Prostate gland (tissue), 2 donors: Measurements from ENCODE around the gene PIAS3. TPM values are rescaled to one million over a fixed set of nuclear protein-coding genes. Genes with fewer than 3 reads are reported as not detected.

Source experiments
- DNase-seq: peaks from one replicate; pipeline ENCODE4 v3.0.0-alpha.2; 2019; ENCODE audit warnings: low spot score
- H3K27ac ChIP-seq, 2 donors: fragments of 200-600 bp; sonication (generic); 2 replicates each; pipeline ENCODE4 v1.5.1; 2017 to 2019
- H3K27me3 ChIP-seq: fragments of 200-600 bp; sonication (generic); replicated peaks from 2 replicates; pipeline ENCODE4 v1.5.1; 2019; ENCODE audit not compliant: insufficient read depth
- H3K36me3 ChIP-seq, 2 donors: fragments of 200-600 bp; sonication (generic); 1 replicate in 1 of 2; 2 replicates in 1 of 2; pipeline versions ENCODE4 v1.5.1 to v1.8.1; 2017 to 2019
- H3K4me1 ChIP-seq: fragments of 200-600 bp; sonication (generic); replicated peaks from 2 replicates; pipeline ENCODE4 v1.5.1; 2019
- H3K4me3 ChIP-seq, 2 donors: fragments of 200-600 bp; sonication (generic); 2 replicates each; pipeline ENCODE4 v1.5.1; 2017 to 2019
- H3K9me3 ChIP-seq: fragments of 200-600 bp; sonication (generic); 2 replicates; pipeline ENCODE4 v1.5.1; 2017
- CTCF ChIP-seq, 4 experiments: fragments of 200-600 bp in 2 of 4; fragments of 450-650 bp in 2 of 4; sonication (generic) in 2 of 4; IDR thresholded peaks; 1 replicate in 3 of 4; 2 replicates in 1 of 4; pipeline ENCODE4 v1.5.1; 2016 to 2019; ENCODE audit warnings: antibody characterized with exemption in 4 of 4, mild to moderate bottlenecking in 2 of 4, moderate library complexity in 2 of 4
- POLR2A ChIP-seq: fragments of 450-650 bp; IDR thresholded peaks from one replicate; pipeline ENCODE4 v1.6.1; 2016; ENCODE audit warnings: antibody characterized with exemption, mild to moderate bottlenecking
- POLR2AphosphoS5 ChIP-seq: sonication (generic); formaldehyde crosslinking; IDR thresholded peaks from one replicate; pipeline ENCODE4 v1.6.1; 2017; ENCODE audit warnings: antibody characterized with exemption
- WGBS: methylation state at CpG from one replicate; pipeline ENCODE4 v1.1.5; 2018; 5-methylcytosine and 5-hydroxymethylcytosine counted together
- intact Hi-C: fragments of 100-400 bp; cut with DNase I; formaldehyde crosslinking; loops from one replicate; pipeline ENCODE4 v1.14.2; 2022
- total RNA-seq, 2 donors: library from RNA; depleted of rRNA; stranded (reverse); fragments of >200 nt; gene quantifications; one replicate each; pipeline ENCODE4 v1.1.0, GENCODE V29; 2016

Gene PIAS3
- total RNA-seq, 2 donors from 2014 or later, result 41.7 to 48.8 TPM

GRCh38 chr1:145891587-145892485, 33.0 kb upstream of the PIAS3 start:
- DNase-seq, result peak; percentile 99
- Histone ChIP-seq H3K27ac (peak overlapping the region; percentile 97 to 98), H3K27me3 (no peaks in the 10 kb centered on the region), H3K9me3 (no peaks in the 10 kb centered on the region), H3K4me3 (peak overlapping the region in 1 of 2 donors; percentile 22), H3K36me3 (no peaks in the 10 kb centered on the region), H3K4me1 (peaks cover 18% of the 10 kb centered on the region)
- 2% methylated on average over 6 of the region's 6 CpGs for WGBS
- intact Hi-C loops, result loop anchor here (1.0 to 5.0 kb wide), 2 partner anchors 18 to 125 kb away; partner anchors contain the start of gene ITGA10
- peak; percentile 37 for TF ChIP-seq POLR2A
- peak; percentile 93 to 99 (median 97) for TF ChIP-seq CTCF (IDR thresholded peaks at IDR 0.05)
- TF ChIP-seq POLR2AphosphoS5, result peak; percentile 99

GRCh38 chr1:145891143-145891542, 32.3 kb upstream of the PIAS3 start:
- H3K9me3 ChIP-seq, result no peaks in the 10 kb centered on the region
- H3K4me3 ChIP-seq, result peak overlapping the region in 1 of 2 donors; percentile 22
- H3K27ac ChIP-seq, result peak overlapping the region; percentile 97 to 98
- H3K36me3 ChIP-seq, result no peaks in the 10 kb centered on the region
- H3K4me1 ChIP-seq, result peaks cover 18% of the 10 kb centered on the region
- peak; percentile 87 for DNase-seq
- 32% methylated on average over 1 of the region's 1 CpG for WGBS
- TF ChIP-seq POLR2AphosphoS5 (peak; percentile 89), POLR2A (no peak), CTCF (IDR thresholded peaks at IDR 0.05) (peak in 1 of 4 experiments; percentile 5)
- intact Hi-C loops, result loop anchor here (5.0 kb wide), 1 partner anchor 126 kb away; no protein-coding TSS in a partner anchor
- no peaks in the 10 kb centered on the region for H3K27me3 ChIP-seq

GRCh38 chr1:145889722-145890121, 30.8 kb upstream of the PIAS3 start:
- Histone ChIP-seq H3K4me1 (peaks cover 18% of the 10 kb centered on the region), H3K27ac (peak overlapping the region; percentile 97 to 98)
- intact Hi-C loops, result loop anchor here (5.0 kb wide), 1 partner anchor 128 kb away; no protein-coding TSS in a partner anchor

GRCh38 chr1:145887631-145888030, 28.8 kb upstream of the PIAS3 start:
- intact Hi-C loops, result no loop called here
- TF ChIP-seq CTCF (IDR thresholded peaks at IDR 0.05), result no peak
- TF ChIP-seq POLR2A, result no peak
- no peak for TF ChIP-seq POLR2AphosphoS5
- WGBS, result 51% methylated on average over 5 of the region's 5 CpGs
- no peak for DNase-seq
- Histone ChIP-seq H3K36me3 (no peaks in the 10 kb centered on the region), H3K4me3 (no peak overlapping the region), H3K9me3 (no peaks in the 10 kb centered on the region), H3K4me1 (peaks cover 11% of the 10 kb centered on the region), H3K27me3 (no peaks in the 10 kb centered on the region), H3K27ac (no peak overlapping the region)

More at GRCh38 chr1:145889722-145890121, 30.8 kb upstream of the PIAS3 start:
- 73% methylated on average over 3 of the region's 3 CpGs for WGBS
- Histone ChIP-seq H3K27me3 (no peaks in the 10 kb centered on the region), H3K4me3 (no peak overlapping the region), H3K9me3 (no peaks in the 10 kb centered on the region), H3K36me3 (no peaks in the 10 kb centered on the region)
- TF ChIP-seq CTCF (IDR thresholded peaks at IDR 0.05) (no peak), POLR2A (no peak), POLR2AphosphoS5 (no peak)
- DNase-seq, result no peak
